Inflammatory macrophage treated with lipopolysaccharide for 1 hour (primary cell): ENCODE measurements around the gene DBN1.

Source experiments
- DNase-seq, 2 donors: peaks; one replicate each; pipeline ENCODE4 v3.0.0-alpha.2; 2020 to 2022

DBN1 gene

DNA sequence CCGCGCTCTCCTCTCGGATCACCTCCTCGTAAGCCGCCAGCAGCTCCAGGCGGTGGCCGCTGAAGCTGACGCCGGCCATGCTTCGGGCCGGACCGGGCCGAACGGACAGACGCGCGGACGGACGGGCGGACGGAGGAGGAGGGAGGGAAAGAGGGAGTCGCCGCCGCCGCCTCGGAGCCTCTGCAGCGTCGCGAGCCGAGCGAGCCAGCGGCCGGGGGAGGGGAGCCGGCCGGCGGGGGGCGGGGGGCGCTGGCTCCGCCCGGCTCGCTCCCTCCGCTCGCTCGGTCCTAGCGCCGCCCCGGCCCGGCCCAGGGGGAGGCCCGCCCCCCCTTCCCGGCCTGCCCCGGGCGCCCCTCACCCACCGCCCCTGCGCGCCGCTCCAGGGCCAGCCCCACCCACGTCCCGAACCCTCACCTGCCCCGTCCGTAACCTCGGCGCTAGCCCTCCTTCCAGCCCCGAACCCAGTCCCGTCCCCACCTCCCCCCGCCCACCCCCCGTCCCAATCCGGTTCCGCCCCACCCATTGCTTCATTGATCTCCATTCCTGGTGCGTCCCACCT lies at the start of gene DBN1:
Gene DBN1, minus strand, starts transcription at position 192 of the 559 bp plus-strand sequence. Its CDS starts 113 bp downstream, at position 79.
- no peak for DNase-seq

DNA sequence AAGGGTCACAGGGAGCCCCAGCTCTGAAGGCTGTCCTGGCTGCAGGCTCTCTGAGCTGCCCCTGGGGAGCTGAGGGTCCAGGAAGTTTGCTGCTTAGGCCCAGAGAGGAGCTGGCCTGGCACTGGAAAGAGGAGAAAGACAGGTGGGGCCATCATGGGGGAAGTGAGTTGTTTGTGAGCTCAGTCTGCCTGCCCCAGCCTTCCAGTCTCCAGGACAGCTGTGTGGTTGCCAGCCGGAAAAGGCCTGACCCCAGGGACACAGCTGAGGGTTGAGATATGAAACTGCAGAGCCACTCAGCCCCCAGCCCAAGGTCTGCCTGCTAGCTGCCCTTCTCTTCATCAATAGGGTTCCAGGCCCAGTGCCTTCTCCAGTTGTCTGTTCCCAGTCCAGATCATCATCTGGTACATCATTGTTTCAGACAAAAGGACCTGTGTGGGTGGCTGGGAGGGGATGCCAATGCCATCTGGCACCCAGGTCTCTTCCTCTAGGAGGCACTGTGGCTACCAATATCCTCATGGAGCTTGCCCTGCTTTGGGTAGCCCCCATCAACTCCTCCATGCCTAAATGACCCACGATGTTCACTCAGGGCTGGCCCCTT lies 47.6 kb upstream of the DBN1 start:
- no peak for DNase-seq

GRCh38 chr5:177520271-177520670 lies 46.8 kb upstream of the DBN1 start:
- DNase-seq, result no peak

DNA sequence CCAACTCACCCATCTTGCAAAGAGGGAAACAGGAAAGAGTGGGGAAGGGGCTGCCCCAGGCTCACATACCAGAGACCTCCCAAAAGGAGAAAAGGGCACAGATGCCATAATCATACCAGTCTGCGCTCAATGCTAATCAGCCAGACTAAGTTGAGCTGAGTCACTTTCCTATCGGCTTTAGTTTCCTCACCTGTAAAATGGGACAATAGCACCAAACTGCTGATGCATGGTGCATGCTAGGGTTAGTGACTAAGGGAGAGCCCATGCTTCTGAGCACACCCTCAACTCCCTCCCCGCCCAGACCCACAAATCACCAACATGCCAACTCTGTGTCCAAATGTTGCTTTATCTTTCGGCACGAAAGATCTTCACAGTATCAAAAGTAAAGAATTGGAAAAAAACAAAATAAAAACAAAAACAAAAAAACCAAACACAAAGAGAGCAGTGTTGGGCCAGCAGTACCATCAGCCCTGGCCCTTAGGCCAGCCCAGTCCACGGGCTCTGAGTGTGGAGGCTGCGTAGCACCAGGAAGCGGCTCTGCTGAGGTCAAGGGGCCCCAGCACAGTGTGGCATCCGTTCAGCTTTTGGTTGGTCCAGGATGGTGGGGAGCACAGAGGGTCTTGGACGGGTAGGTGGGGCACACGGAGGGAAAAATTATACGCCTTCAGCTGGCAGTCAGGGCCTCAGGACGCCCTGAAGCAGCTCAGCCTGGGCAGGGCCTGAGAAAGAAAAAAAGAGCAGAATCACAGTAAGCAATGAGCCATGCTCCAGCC lies 46.2 kb upstream of the DBN1 start:
- DNase-seq, result no peak

- peak; percentile 98 for DNase-seq
Observed at GRCh38 chr5:177516601-177517568, 43.5 kb upstream of the DBN1 start, which contains the start of gene DDX41. Gene DDX41, minus strand, starts transcription at chr5:177516961. Its CDS starts 16 bp downstream, at chr5:177516945.

DNA sequence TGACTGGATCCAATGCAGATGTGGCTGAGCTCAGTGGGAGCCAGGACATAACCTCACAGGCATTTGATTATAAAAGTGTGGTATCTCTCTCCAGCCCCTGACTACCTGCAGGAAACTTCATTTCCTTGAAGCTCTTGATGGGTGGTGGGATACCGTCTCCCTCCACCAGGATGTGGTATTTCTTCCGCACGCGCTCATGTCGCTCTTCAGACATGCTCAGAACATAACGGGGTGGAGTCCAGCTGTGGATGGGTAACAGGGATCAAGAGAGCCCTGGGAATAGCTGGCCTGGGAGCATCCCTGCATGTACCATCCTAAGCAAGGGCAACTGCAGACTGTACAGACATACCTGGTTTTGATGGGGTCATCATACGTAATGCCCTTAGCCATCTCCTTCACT lies 42.1 kb upstream of the DBN1 start:
- no peak for DNase-seq

DNA sequence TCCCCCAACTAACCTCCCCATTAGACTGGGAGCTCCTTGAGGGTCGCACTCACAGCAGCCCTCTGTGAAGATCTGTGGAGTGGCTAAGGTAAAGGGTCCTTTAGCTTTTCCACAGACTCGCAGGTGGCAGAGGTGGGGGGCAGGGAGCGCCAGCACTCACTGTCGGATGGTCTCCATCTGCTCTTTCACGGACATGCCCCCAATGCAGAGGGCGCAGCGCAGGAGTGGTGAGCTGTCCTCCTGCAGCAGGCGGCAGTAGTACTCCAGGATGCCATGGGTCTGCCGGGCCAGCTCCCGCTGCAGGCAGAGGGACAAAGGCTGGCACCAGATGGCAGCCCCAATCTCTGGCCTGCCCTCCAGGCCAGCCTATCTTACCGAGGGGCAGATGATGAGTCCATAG lies 41.1 kb upstream of the DBN1 start:
- no peak for DNase-seq

- DNase-seq, result no peak
Observed at GRCh38 chr5:177513500-177513899, 40.1 kb upstream of the DBN1 start.

- DNase-seq, result no peak
Observed at GRCh38 chr5:177512736-177513380, 39.4 kb upstream of the DBN1 start.

DNA sequence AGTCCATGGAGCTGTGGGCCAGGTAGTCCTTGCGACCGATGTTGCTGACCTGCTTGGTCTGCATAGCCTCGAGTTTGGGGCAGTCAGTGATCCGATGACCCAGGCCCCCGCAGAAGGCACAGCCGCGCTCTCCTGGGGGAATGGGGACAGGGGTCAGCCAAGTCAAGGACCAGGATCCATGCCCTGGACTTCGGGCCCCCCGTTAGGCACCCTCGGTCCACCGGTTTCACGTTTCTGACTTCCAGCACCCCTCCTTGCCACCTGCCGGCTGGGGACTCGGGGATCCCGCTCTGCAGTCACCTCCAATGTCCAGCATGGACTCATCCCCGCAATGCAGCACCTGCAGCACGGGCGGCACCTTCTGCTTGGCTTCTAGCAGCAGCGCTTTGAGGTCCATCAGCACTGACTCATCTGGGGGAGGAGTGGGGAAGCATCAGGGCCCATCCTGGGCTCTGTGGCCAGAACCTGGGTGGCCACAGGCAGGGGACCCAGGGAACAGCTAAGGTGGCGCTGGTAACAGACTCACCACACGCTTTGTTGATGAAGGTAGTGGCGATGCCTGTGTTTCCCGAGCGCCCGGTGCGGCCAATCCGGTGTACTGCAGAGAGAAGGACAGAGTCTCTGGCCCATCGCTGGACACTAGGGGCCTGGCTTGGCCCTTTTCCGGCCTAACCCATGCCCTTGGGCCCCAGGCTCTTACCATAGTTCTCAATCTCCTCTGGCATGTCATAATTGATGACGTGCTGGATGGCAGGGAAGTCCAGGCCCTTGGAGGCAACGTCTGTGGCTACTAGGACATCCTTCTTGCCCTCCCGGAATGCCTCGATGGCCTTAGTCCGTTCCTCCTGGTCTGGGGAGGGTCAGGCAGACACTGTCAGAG lies 38.6 kb upstream of the DBN1 start:
- DNase-seq, result no peak

DNA sequence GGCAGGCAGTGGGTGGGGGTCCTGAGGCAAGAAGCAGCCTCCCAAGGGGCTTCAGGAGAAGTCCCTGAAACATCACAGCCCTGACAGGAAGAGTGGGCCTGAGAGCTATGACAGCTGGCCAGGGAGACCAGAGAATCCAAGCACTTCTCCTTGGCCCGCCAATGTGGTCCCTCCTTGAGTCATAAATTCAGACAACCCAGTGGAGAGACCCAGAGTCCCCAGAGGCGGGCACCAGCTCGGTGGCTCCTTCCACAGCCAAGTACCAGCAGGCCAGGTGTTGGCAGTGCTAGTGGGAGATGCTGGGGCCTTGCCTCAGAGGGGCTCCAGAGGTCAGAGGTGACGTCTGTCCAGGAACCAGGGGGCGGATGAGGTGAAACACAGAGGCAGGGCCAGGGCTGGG lies 37.7 kb upstream of the DBN1 start:
- no peak for DNase-seq

DNA sequence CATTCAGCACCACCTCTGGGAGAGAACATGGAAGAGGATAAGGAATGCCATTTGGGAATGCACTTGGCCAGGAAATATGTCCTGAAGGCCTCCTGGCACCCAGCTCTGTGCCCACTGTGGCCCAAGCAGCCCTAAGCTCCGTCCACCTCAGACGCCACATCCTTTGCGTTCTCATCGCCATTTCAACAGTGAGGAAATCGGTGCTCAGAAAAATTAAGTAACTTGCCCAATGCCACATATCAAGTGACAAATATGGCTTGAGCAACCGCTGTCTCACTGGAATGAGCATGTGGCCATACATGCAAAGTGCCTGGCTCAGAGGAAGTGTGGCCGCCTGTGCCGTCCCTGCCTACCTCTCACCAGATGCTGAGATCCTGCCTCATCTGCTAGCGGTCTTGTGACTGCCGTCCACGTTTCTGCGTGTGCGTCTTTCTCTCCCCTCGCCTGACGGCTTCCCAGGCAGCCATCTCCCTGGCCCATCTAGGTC lies 37.2 kb upstream of the DBN1 start:
- peak; percentile 93 to 97 for DNase-seq

DNA sequence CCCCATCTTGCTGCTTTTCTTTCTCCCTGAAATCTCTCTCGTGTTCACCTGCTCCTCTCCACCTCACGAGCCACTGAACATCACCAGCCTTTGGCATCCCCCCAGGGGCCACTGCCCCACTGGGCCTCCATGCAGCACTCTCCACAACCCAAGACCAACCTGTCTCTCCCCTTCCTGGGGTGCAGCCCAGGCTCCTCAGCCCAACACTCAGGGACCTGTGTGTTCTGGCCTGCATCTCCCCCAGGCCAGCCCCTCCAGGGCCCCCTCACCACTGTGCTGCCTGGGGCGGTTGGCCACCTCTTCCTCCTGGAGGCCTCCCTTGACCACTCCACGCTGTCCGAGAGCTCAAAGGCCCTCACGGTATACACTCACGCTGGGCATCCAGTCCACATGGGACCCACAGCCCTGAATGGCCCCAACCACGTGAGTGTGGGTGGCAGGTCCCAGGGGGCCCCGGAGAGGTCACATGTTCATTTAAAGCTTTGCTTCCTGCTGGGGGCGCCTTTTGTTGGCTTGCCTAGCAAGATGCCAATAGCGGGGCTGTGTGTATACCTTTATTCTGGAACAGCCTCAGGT lies 36.6 kb upstream of the DBN1 start:
- DNase-seq, result peak in 1 of 2 donors; percentile 34

DNA sequence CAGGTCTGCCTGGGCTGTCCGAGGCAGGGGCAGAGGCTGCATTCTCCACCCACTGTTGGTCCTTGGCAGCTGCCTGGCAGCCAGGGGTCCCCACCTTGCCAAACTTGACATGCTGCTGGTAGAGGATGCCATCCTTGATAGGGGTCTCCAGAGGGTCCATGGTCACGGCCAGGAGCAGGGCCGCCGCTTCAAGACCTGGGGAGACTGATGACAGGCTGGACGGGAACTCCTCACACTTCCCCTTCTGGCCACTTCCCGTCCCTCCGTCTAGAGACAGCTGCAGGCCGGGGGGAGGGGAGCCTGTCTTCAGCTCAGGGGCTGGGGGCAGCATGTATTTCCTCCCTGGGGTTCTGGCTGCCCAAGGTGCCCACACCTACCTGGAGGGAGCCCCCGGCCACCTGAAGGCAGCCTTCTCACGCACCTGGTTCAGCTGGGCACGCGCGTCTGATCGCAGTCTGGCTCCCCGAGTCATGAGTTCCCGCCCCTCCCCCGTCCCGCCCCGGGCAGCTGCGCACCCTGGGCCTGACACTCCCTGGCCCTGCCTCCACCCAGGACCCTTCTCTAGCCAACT lies 36.0 kb upstream of the DBN1 start, which contains the start of gene DOK3:
Gene DOK3, minus strand, starts transcription at position 446 of the 571 bp plus-strand sequence. Its CDS starts 286 bp downstream, at position 160.
- DNase-seq, result peak; percentile 50 to 58

GRCh38 chr5:177508837-177509236 lies 35.4 kb upstream of the DBN1 start:
- peak in 1 of 2 donors; percentile 39 for DNase-seq

GRCh38 chr5:177508221-177508611 lies 34.8 kb upstream of the DBN1 start:
- DNase-seq, result no peak

GRCh38 chr5:177507596-177508220 lies 34.3 kb upstream of the DBN1 start:
- peak; percentile 31 to 62 for DNase-seq

DNA sequence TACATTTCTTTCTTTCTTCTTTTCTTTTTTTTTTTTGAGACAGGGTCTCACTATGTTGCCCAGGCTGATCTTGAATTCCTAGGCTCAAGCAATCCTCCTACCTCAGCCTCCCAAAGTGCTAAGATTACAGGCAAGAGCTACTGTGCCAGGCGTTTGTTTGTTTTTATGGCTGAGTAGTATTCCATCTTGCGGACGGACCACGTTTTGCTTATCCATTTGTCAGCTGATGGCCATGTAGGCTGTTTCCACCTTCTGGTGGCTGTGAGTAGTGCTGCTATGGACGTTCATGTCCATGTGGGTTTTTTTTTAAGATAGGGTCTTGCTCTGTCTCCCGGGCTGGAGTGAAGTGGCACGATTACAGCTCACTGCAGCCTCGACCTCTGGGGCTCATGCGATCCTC lies 33.7 kb upstream of the DBN1 start:
- peak in 1 of 2 donors; percentile 33 for DNase-seq

- DNase-seq, result no peak
Observed at GRCh38 chr5:177505075-177505474, 31.6 kb upstream of the DBN1 start.
